ENCODE data around the gene RALGDS. TPM values are rescaled to one million over a fixed set of nuclear protein-coding genes. Genes with fewer than 3 reads are reported as not detected.

Gene RALGDS
- total and polyA plus RNA-seq, 9 donors = 26.2 to 139 (median 48.8) TPM

- no peak for DNase-seq
- H3K36me3 ChIP-seq = no peaks in the 10 kb centered on the region
- peaks cover 21% of the 10 kb centered on the region for H3K4me1 ChIP-seq (ENCODE audit: insufficient read depth)
- no peak overlapping the region for H3K4me3 ChIP-seq
- TF ChIP-seq POLR2A (IDR thresholded peaks at IDR 0.05) (no peak), EP300 (IDR thresholded peaks at IDR 0.05) (no peak), CTCF (IDR thresholded peaks at IDR 0.05) (no peak)
- no peak overlapping the region for H3K27ac ChIP-seq
- 80 to 93% (median 90%) methylated on average over 24 of the region's 24 CpGs for WGBS, 3 donors
- no peaks in the 10 kb centered on the region for H3K9me3 ChIP-seq
- H3K27me3 ChIP-seq = no peaks in the 10 kb centered on the region
- intact Hi-C loops (cut with DNase I) = loop anchor here in 1 of 4 donors (10.0 kb wide), 1 partner anchor 95 kb away; no protein-coding TSS in a partner anchor
These were observed 18.5 kb upstream of the RALGDS start for GRCh38 chr9:133139246-133140173.

- TF ChIP-seq EP300 (IDR thresholded peaks at IDR 0.05) (no peak), CTCF (IDR thresholded peaks at IDR 0.05) (no peak), POLR2A (IDR thresholded peaks at IDR 0.05) (no peak)
- Histone ChIP-seq H3K27ac (no peak overlapping the region), H3K4me3 (no peak overlapping the region), H3K27me3 (no peaks in the 10 kb centered on the region), H3K4me1 (ENCODE audit: insufficient read depth) (peaks cover 31% of the 10 kb centered on the region), H3K36me3 (no peaks in the 10 kb centered on the region), H3K9me3 (no peaks in the 10 kb centered on the region)
- DNase-seq = no peak
- 87 to 93% (median 91%) methylated on average over 15 to 16 of the region's 16 CpGs for WGBS, 3 donors
- intact Hi-C loops (cut with DNase I) = no loop called here
These were observed 16.6 kb upstream of the RALGDS start for GRCh38 chr9:133137451-133138231.

- Histone ChIP-seq H3K27me3 (no peaks in the 10 kb centered on the region), H3K36me3 (no peaks in the 10 kb centered on the region), H3K4me3 (no peak overlapping the region), H3K27ac (peak overlapping the region in 1 of 2 donors; percentile 6), H3K4me1 (ENCODE audit: insufficient read depth) (peaks cover 30% of the 10 kb centered on the region), H3K9me3 (no peaks in the 10 kb centered on the region)
- intact Hi-C loops (cut with DNase I) = no loop called here
- 18 to 24% (median 21%) methylated on average over 8 of the region's 8 CpGs for WGBS, 3 donors
- TF ChIP-seq POLR2A (IDR thresholded peaks at IDR 0.05) = no peak
- TF ChIP-seq EP300 (IDR thresholded peaks at IDR 0.05) = no peak
- TF ChIP-seq CTCF (IDR thresholded peaks at IDR 0.05) = no peak
- DNase-seq = peak; percentile 51 to 76 (median 70)
These were observed 14.2 kb upstream of the RALGDS start for GRCh38 chr9:133135146-133135745.
